Caco-2 (cell line): ENCODE measurements around the gene DBX1. TPM values are rescaled to one million over a fixed set of nuclear protein-coding genes. Genes with fewer than 3 reads are reported as not detected.

ENCODE experiments used
- BruUV-seq: library from RNA; stranded (reverse); fragments of 400-500 nt; replicated peaks from 2 replicates; lab custom pipeline; 2021; lab: Mats Ljungman, UMichigan
- CTCF ChIA-PET: fragments of 300-600 bp; sonication (Branson Sonifier 250); formaldehyde crosslinking; loops from one replicate; lab custom pipeline; 2022; ENCODE audit warnings: antibody characterized with exemption; lab: Charles Lee
- POLR2A ChIA-PET: fragments of 300-600 bp; sonication (Branson Sonifier 250); formaldehyde crosslinking; loops from one replicate; lab custom pipeline; 2022; ENCODE audit warnings: antibody characterized with exemption; lab: Charles Lee
- DNase-seq, 2 experiments: peaks; one replicate each; pipeline versions ENCODE4 v3.0.0 to v3.0.0-alpha.2; 2020 to 2022
- H3K27me3 ChIP-seq: replicated peaks from 2 replicates; pipeline ENCODE4 v1.6.0; 2011; ENCODE audit warnings: low read length; ENCODE audit not compliant: control insufficient read depth, insufficient read depth
- H3K36me3 ChIP-seq: 2 replicates; pipeline ENCODE4 v1.5.1; 2011; ENCODE audit warnings: low read length; ENCODE audit not compliant: control insufficient read depth, insufficient read depth
- H3K4me1 ChIP-seq: fragments of 250-450 bp; sonication (Bioruptor Pico); 2 replicates; pipeline ENCODE4 v1.5.1; 2020; ENCODE audit warnings: mild to moderate bottlenecking
- H3K4me3 ChIP-seq: 2 replicates; pipeline ENCODE4 v1.5.1; 2011; ENCODE audit warnings: low read depth, mild to moderate bottlenecking, control low read depth, low read length
- H3K9me3 ChIP-seq: fragments of 250-450 bp; sonication (Bioruptor Pico); 2 replicates; pipeline ENCODE4 v1.5.1; 2020; ENCODE audit warnings: mild to moderate bottlenecking, moderate library complexity
- H3K27ac Mint-ChIP-seq: one replicate; pipeline ENCODE4 v1.8.0; 2022; ENCODE audit warnings: mixed read lengths; ENCODE audit not compliant: unreplicated experiment
- H3K27me3 Mint-ChIP-seq: one replicate; pipeline ENCODE4 v1.8.0; 2022; ENCODE audit warnings: mixed read lengths; ENCODE audit not compliant: insufficient read depth, unreplicated experiment
- H3K36me3 Mint-ChIP-seq: one replicate; pipeline ENCODE4 v1.8.0; 2022; ENCODE audit warnings: mild to moderate bottlenecking, mixed read lengths; ENCODE audit not compliant: insufficient read depth, unreplicated experiment
- H3K4me1 Mint-ChIP-seq: one replicate; pipeline ENCODE4 v1.8.0; 2022; ENCODE audit warnings: low read depth, mixed read lengths; ENCODE audit not compliant: unreplicated experiment
- H3K4me3 Mint-ChIP-seq: one replicate; pipeline ENCODE4 v1.8.0; 2022; ENCODE audit warnings: mild to moderate bottlenecking, moderate library complexity, mixed read lengths; ENCODE audit not compliant: unreplicated experiment
- H3K9me3 Mint-ChIP-seq: one replicate; pipeline ENCODE4 v1.8.0; 2022; ENCODE audit warnings: mixed read lengths; ENCODE audit not compliant: unreplicated experiment
- intact Hi-C: fragments of 100-400 bp; cut with micrococcal nuclease; formaldehyde crosslinking; loops from one replicate; pipeline ENCODE4 v1.10.0; 2022; ENCODE audit not compliant: unreplicated experiment
- total RNA-seq: library from RNA; stranded (reverse); gene quantifications from 2 replicates; pipeline ENCODE4 v1.2.3, GENCODE V29; 2022
- TF ChIP-seq, protein P1 (sequence below), 2 experiments: fragments of 200-600 bp in 1 of 2; IDR thresholded peaks; 1 replicate in 1 of 2; 2 replicates in 1 of 2; pipeline versions ENCODE4 v1.5.1 to v1.8.0; 2011 to 2022; ENCODE audit warnings: antibody characterized with exemption in 1 of 2, control low read depth in 1 of 2, inconsistent platforms in 1 of 2, low read depth in 1 of 2, low read length in 1 of 2, mild to moderate bottlenecking in 1 of 2, moderate library complexity in 1 of 2; ENCODE audit not compliant: insufficient read depth in 1 of 2, severe bottlenecking in 1 of 2, unreplicated experiment in 1 of 2

DBX1 gene
- total RNA-seq, 1 experiment from 2014 or later, result not detected

DNA sequence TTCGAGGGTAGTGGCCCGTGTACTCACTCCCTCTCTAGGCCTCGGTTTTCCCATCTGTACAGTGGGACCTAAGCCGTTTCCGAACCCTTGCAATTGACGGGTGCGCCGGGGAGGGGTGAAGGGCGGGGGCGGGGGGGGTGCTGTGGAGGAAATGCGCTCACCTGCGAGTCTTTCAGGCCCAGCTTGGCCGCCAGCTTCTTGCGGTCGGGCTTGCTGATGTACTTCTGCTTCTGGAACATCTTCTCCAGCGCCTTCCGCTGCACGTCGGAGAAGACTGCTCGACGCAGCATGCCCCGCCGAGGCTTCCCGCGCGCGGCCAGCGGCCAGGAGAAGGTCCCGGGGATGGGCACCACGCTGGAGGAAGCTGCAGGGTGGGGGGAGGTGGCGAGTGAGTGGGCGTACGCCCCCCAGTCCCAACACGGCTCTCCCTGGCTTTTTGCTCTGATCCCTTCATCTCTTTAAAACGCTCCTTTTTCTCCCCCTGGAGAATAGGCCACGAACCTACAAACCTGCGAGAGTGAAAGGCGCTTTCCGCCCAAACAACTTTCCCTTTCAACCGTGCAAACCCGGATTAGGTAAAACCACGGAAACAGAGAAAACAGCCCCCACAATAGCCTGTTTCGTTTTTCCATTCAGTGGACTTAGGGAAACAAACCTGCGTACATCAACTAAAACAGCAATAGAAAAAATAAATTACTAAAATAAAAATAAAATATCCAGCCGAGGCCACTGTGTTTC lies 3.2 kb downstream of the DBX1 start:
- no peaks in the 10 kb centered on the region for H3K4me1 ChIP-seq
- peaks cover 7% of the 10 kb centered on the region for H3K4me1 Mint-ChIP-seq
- H3K9me3 Mint-ChIP-seq, result no peaks in the 10 kb centered on the region
- H3K27ac Mint-ChIP-seq, result no peak overlapping the region
- peaks cover 45% of the 10 kb centered on the region for H3K27me3 Mint-ChIP-seq
- H3K36me3 ChIP-seq, result no peaks in the 10 kb centered on the region
- no peak for DNase-seq
- ChIA-PET POLR2A (no interaction called here), CTCF (interaction anchor here (0.5 kb wide), 1 partner anchor 365 kb away, joined by 3 read pairs; no protein-coding TSS in a partner anchor)
- H3K36me3 Mint-ChIP-seq, result no peaks in the 10 kb centered on the region
- no TSS peak for BruUV-seq
- intact Hi-C loops, result no loop called here
- no peaks in the 10 kb centered on the region; the same call in 1 of the 2 replicates for H3K27me3 ChIP-seq
- no peaks in the 10 kb centered on the region for H3K9me3 ChIP-seq
- peak overlapping the region; percentile 77 for H3K4me3 Mint-ChIP-seq
- peak overlapping the region; percentile 36 for H3K4me3 ChIP-seq
- TF ChIP-seq, protein P1, sequence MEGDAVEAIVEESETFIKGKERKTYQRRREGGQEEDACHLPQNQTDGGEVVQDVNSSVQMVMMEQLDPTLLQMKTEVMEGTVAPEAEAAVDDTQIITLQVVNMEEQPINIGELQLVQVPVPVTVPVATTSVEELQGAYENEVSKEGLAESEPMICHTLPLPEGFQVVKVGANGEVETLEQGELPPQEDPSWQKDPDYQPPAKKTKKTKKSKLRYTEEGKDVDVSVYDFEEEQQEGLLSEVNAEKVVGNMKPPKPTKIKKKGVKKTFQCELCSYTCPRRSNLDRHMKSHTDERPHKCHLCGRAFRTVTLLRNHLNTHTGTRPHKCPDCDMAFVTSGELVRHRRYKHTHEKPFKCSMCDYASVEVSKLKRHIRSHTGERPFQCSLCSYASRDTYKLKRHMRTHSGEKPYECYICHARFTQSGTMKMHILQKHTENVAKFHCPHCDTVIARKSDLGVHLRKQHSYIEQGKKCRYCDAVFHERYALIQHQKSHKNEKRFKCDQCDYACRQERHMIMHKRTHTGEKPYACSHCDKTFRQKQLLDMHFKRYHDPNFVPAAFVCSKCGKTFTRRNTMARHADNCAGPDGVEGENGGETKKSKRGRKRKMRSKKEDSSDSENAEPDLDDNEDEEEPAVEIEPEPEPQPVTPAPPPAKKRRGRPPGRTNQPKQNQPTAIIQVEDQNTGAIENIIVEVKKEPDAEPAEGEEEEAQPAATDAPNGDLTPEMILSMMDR (IDR thresholded peaks at IDR 0.05; ENCODE audit: insufficient read depth in 1 of 2, low read depth in 1 of 2, low read length in 1 of 2, severe bottlenecking in 1 of 2, unreplicated experiment in 1 of 2), result no peak

DNA sequence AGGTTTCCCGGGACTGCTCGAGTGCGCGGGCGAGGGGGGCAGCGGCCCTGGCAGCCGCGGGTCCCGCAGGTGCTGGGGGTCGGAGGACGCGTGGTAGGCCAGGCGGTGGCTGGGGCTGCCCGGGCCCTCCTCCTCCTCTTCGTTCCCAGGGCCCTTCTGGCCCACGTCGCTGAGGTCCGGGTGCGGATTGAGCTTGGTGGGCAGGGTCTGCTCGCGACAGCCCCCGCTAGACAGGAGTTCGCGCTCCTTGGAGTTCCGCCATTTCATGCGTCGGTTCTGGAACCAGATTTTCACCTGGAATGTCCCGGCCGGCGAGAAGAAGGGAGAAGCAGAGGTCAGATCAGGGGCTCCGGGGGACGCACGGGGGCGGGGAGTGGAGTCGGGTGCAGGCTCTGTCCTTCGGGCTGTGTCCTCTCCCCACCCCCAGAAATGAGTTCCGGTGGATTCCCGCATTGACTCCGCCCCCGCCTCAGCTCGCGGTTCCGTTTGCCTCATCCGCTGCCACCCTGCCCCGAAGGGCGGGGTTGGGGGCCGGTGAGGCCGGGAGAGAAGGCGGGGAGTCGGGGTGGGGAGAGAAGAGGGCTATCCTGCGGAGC lies 3.9 kb downstream of the DBX1 start:
- H3K4me1 ChIP-seq, result no peaks in the 10 kb centered on the region
- Mint-ChIP-seq H3K27ac (no peak overlapping the region), H3K36me3 (no peaks in the 10 kb centered on the region), H3K9me3 (no peaks in the 10 kb centered on the region), H3K4me1 (peaks cover 7% of the 10 kb centered on the region), H3K27me3 (peaks cover 42% of the 10 kb centered on the region), H3K4me3 (peak overlapping the region; percentile 77)
- intact Hi-C loops, result no loop called here
- peak overlapping the region; percentile 36 for H3K4me3 ChIP-seq
- POLR2A ChIA-PET, result no interaction called here
- CTCF ChIA-PET, result interaction anchor here (0.5 kb wide), 1 partner anchor 364 kb away, joined by 3 read pairs; no protein-coding TSS in a partner anchor
- TF ChIP-seq, protein P1 (IDR thresholded peaks at IDR 0.05; ENCODE audit: insufficient read depth in 1 of 2, low read depth in 1 of 2, low read length in 1 of 2, severe bottlenecking in 1 of 2, unreplicated experiment in 1 of 2), result no peak
- H3K9me3 ChIP-seq, result no peaks in the 10 kb centered on the region
- no peaks in the 10 kb centered on the region for H3K36me3 ChIP-seq
- BruUV-seq, result no TSS peak
- no peaks in the 10 kb centered on the region; the same call in 1 of the 2 replicates for H3K27me3 ChIP-seq
- DNase-seq, result peak; percentile 13 to 44

DNA sequence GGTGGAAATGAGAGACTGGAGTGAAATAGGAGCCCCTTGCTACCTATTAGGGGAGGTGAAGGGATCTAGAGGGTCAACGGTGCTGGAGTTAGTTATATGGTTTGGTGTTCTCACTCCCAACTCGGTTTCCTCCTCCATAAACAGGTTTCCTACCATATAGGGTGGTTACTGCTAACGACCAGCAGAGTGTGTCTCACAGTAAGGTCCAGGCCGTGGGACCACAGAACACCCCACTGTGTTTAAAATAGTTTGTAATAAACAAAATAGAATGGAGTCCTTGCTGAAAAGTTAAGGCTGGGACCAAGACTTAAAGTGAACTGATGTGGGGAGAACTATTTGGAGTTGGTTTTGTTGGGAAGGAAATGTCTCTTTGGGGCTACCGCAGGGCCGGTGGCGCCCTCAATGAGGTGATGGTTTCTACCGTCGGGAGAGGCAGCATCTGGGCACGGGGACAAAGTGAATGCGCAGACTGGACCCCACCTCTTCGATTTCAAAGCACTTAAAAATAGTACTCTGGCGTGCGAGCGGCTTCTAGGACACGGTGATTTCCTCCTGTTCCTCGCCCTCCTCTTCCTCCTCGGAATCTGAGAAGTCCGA lies 4.5 kb downstream of the DBX1 start:
- no TSS peak for BruUV-seq
- ChIA-PET CTCF (interaction anchor here (0.9 kb wide), 1 partner anchor 27 kb away, joined by 4 read pairs; no protein-coding TSS in a partner anchor), POLR2A (no interaction called here)
- TF ChIP-seq, protein P1 (IDR thresholded peaks at IDR 0.05; ENCODE audit: insufficient read depth in 1 of 2, low read depth in 1 of 2, low read length in 1 of 2, severe bottlenecking in 1 of 2, unreplicated experiment in 1 of 2), result no peak
- Mint-ChIP-seq H3K27me3 (peaks cover 39% of the 10 kb centered on the region), H3K27ac (no peak overlapping the region), H3K9me3 (no peaks in the 10 kb centered on the region), H3K4me1 (peaks cover 7% of the 10 kb centered on the region), H3K4me3 (peak overlapping the region; percentile 77), H3K36me3 (no peaks in the 10 kb centered on the region)
- intact Hi-C loops, result no loop called here
- no peak for DNase-seq
- Histone ChIP-seq H3K9me3 (no peaks in the 10 kb centered on the region), H3K4me3 (peak overlapping the region; percentile 36), H3K36me3 (no peaks in the 10 kb centered on the region), H3K27me3 (no peaks in the 10 kb centered on the region; the same call in none of the 2 replicates), H3K4me1 (no peaks in the 10 kb centered on the region)
